ENCODE data around the gene ZSCAN22. TPM values are rescaled to one million over a fixed set of nuclear protein-coding genes. Genes with fewer than 3 reads are reported as not detected.

Gene ZSCAN22
- total and polyA plus RNA-seq, 2 of the 13 experiments (the other 11 are each of a cell fraction or from before 2014, with no cell fraction given), result 2.5 to 3.5 TPM

DNA sequence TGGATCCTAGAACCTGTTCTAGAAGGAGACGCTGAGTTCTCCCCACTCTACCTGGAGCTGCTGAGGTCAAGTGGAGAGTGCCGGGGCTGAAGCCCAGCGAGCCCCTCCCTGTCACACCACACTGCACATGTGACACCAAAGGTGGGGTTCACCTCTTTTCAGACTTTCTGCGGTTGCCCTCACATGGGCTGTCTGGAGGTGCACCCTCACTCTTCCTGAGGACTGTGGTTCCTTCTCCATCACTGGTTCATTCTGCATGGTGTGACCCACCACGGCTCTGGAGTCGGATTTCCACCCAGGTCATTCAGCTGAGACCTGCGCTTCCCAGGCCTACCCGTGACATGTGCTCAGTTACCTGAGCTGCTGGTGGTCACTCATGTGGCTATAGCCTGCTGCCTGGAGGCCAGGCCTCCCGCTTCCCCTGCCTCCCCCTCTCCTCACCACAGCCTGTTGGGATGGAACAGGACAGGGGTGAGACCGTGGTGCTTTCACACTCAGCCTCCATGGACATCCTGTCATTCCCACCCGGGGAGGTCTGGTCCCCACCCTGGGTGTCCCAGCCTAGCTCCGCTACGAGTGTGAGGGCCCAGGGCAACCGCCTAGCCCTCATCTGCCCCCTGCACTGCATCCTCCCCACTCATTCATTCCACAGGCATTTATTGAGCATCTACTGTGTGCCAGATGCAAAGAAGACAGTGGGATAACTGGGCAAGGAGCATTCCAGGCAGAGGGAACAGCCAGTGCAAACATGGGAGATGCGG lies 27.1 kb downstream of the ZSCAN22 start (continued):
- TF ChIP-seq, protein P1, sequence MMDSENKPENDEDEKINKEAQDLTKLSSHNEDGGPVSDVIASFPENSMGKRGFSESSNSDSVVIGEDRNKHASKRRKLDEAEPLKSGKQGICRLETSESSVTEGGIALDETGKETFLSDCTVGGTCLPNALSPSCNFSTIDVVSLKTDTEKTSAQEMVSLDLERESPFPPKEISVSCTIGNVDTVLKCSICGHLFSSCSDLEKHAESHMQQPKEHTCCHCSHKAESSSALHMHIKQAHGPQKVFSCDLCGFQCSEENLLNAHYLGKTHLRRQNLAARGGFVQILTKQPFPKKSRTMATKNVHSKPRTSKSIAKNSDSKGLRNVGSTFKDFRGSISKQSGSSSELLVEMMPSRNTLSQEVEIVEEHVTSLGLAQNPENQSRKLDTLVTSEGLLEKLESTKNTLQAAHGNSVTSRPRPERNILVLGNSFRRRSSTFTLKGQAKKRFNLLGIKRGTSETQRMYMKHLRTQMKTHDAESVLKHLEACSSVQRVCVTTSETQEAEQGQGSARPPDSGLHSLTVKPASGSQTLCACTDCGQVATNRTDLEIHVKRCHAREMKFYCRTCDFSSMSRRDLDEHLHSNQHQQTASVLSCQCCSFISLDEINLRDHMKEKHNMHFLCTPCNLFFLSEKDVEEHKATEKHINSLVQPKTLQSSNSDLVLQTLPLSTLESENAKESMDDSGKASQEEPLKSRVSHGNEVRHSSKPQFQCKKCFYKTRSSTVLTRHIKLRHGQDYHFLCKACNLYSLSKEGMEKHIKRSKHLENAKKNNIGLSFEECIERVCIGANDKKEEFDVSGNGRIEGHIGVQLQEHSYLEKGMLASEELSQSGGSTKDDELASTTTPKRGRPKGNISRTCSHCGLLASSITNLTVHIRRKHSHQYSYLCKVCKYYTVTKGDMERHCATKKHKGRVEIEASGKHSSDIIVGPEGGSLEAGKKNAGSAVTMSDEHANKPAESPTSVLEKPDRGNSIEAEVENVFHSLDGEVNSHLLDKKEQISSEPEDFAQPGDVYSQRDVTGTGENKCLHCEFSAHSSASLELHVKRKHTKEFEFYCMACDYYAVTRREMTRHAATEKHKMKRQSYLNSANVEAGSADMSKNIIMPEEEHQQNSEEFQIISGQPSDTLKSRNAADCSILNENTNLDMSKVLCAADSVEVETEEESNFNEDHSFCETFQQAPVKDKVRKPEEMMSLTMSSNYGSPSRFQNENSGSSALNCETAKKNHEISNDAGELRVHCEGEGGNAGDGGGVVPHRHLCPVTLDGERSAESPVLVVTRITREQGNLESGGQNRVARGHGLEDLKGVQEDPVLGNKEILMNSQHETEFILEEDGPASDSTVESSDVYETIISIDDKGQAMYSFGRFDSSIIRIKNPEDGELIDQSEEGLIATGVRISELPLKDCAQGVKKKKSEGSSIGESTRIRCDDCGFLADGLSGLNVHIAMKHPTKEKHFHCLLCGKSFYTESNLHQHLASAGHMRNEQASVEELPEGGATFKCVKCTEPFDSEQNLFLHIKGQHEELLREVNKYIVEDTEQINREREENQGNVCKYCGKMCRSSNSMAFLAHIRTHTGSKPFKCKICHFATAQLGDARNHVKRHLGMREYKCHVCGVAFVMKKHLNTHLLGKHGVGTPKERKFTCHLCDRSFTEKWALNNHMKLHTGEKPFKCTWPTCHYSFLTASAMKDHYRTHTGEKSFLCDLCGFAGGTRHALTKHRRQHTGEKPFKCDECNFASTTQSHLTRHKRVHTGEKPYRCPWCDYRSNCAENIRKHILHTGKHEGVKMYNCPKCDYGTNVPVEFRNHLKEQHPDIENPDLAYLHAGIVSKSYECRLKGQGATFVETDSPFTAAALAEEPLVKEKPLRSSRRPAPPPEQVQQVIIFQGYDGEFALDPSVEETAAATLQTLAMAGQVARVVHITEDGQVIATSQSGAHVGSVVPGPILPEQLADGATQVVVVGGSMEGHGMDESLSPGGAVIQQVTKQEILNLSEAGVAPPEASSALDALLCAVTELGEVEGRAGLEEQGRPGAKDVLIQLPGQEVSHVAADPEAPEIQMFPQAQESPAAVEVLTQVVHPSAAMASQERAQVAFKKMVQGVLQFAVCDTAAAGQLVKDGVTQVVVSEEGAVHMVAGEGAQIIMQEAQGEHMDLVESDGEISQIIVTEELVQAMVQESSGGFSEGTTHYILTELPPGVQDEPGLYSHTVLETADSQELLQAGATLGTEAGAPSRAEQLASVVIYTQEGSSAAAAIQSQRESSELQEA (CRISPR knock-in tag; IDR thresholded peaks at IDR 0.05; ENCODE audit: not compliant biosample characterization), result no peak
- TF ChIP-seq ZNF780A (CRISPR knock-in tag; IDR thresholded peaks at IDR 0.05), result no peak
- TF ChIP-seq TCF12 (IDR thresholded peaks at IDR 0.05), result no peak
- 0 out of 2 replicates have a peak, but pooled peaks have one; percentile 25 for TF ChIP-seq TCF12 (CRISPR knock-in tag; IDR thresholded peaks at IDR 0.05)
- no peak for TF ChIP-seq NCOA1 (CRISPR knock-in tag; IDR thresholded peaks at IDR 0.05)
- TF ChIP-seq, protein P2, sequence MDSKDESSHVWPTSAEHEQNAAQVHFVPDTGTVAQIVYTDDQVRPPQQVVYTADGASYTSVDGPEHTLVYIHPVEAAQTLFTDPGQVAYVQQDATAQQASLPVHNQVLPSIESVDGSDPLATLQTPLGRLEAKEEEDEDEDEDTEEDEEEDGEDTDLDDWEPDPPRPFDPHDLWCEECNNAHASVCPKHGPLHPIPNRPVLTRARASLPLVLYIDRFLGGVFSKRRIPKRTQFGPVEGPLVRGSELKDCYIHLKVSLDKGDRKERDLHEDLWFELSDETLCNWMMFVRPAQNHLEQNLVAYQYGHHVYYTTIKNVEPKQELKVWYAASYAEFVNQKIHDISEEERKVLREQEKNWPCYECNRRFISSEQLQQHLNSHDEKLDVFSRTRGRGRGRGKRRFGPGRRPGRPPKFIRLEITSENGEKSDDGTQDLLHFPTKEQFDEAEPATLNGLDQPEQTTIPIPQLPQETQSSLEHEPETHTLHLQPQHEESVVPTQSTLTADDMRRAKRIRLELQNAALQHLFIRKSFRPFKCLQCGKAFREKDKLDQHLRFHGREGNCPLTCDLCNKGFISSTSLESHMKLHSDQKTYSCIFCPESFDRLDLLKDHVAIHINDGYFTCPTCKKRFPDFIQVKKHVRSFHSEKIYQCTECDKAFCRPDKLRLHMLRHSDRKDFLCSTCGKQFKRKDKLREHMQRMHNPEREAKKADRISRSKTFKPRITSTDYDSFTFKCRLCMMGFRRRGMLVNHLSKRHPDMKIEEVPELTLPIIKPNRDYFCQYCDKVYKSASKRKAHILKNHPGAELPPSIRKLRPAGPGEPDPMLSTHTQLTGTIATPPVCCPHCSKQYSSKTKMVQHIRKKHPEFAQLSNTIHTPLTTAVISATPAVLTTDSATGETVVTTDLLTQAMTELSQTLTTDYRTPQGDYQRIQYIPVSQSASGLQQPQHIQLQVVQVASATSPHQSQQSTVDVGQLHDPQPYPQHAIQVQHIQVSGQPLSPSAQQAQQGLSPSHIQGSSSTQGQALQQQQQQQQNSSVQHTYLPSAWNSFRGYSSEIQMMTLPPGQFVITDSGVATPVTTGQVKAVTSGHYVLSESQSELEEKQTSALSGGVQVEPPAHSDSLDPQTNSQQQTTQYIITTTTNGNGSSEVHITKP (CRISPR knock-in tag; IDR thresholded peaks at IDR 0.05; ENCODE audit: low read depth), result no peak
- TF ChIP-seq, protein P3, sequence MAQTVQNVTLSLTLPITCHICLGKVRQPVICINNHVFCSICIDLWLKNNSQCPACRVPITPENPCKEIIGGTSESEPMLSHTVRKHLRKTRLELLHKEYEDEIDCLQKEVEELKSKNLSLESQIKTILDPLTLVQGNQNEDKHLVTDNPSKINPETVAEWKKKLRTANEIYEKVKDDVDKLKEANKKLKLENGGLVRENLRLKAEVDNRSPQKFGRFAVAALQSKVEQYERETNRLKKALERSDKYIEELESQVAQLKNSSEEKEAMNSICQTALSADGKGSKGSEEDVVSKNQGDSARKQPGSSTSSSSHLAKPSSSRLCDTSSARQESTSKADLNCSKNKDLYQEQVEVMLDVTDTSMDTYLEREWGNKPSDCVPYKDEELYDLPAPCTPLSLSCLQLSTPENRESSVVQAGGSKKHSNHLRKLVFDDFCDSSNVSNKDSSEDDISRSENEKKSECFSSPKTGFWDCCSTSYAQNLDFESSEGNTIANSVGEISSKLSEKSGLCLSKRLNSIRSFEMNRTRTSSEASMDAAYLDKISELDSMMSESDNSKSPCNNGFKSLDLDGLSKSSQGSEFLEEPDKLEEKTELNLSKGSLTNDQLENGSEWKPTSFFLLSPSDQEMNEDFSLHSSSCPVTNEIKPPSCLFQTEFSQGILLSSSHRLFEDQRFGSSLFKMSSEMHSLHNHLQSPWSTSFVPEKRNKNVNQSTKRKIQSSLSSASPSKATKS (CRISPR knock-in tag; IDR thresholded peaks at IDR 0.05), result no peak
- 0 out of 2 replicates have a peak, but pooled peaks have one; percentile 8 for TF ChIP-seq DMAP1 (CRISPR knock-in tag; IDR thresholded peaks at IDR 0.05)
- TF ChIP-seq ZSCAN20 (CRISPR knock-in tag; IDR thresholded peaks at IDR 0.05; ENCODE audit: borderline replicate concordance), result 0 out of 2 replicates have a peak, but pooled peaks have one; percentile 36
- TF ChIP-seq ZNF235 (CRISPR knock-in tag; IDR thresholded peaks at IDR 0.05; ENCODE audit: borderline replicate concordance), result no peak
- TF ChIP-seq, protein P4, sequence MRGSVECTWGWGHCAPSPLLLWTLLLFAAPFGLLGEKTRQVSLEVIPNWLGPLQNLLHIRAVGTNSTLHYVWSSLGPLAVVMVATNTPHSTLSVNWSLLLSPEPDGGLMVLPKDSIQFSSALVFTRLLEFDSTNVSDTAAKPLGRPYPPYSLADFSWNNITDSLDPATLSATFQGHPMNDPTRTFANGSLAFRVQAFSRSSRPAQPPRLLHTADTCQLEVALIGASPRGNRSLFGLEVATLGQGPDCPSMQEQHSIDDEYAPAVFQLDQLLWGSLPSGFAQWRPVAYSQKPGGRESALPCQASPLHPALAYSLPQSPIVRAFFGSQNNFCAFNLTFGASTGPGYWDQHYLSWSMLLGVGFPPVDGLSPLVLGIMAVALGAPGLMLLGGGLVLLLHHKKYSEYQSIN (CRISPR knock-in tag; IDR thresholded peaks at IDR 0.05; ENCODE audit: borderline replicate concordance), result no peak
- TF ChIP-seq ZNF121 (CRISPR knock-in tag; IDR thresholded peaks at IDR 0.05), result no peak
